Right lung (tissue), 10 donors: ENCODE measurements around the gene DDX51. TPM values are rescaled to one million over a fixed set of nuclear protein-coding genes. Genes with fewer than 3 reads are reported as not detected.

Experiments
- DNase-seq, 2 donors: peaks; one replicate each; pipeline ENCODE4 v3.0.0-alpha.2; 2013
- long read RNA-seq, 8 donors: transcript quantifications; one replicate each; lab custom pipeline, GENCODE V29; 2026
- polyA plus RNA-seq, 5 donors: library from polyadenylated mRNA; unstranded; fragments of 120-200 nt; gene quantifications; one replicate each; pipeline versions ENCODE4 v1.2.1 to v1.2.3, GENCODE V29; 2013; ENCODE audit warnings: inconsistent platforms in 1 of 5, low replicate concordance in 1 of 5; ENCODE audit not compliant: insufficient read length in 5 of 5, insufficient read depth in 1 of 5

DDX51 gene
- 10 to 100 TPM; 12.0 to 24.3 (median 21.1) TPM for polyA plus RNA-seq
- long read RNA-seq, donor 1, full-length matches to known transcripts, result 6 of 6 reads
- long read RNA-seq, donor 1, partial matches to known transcripts, result 0 of 6 reads
- long read RNA-seq, donor 1, other reads (novel, unspliced or antisense), result 0 of 6 reads
- long read RNA-seq, donor 2, full-length matches to known transcripts, result 8 of 8 reads
- long read RNA-seq, donor 2, partial matches to known transcripts, result 0 of 8 reads
- long read RNA-seq, donor 2, other reads (novel, unspliced or antisense), result 0 of 8 reads
- long read RNA-seq, donor 3, full-length matches to known transcripts, result 2 of 2 reads
- long read RNA-seq, donor 3, partial matches to known transcripts, result 0 of 2 reads
- long read RNA-seq, donor 3, other reads (novel, unspliced or antisense), result 0 of 2 reads
- long read RNA-seq, donor 4, full-length matches to known transcripts, result 1 of 1 reads
- long read RNA-seq, donor 4, partial matches to known transcripts, result 0 of 1 reads
- long read RNA-seq, donor 4, other reads (novel, unspliced or antisense), result 0 of 1 reads
- long read RNA-seq, donor 5, full-length matches to known transcripts, result 6 of 6 reads
- long read RNA-seq, donor 5, partial matches to known transcripts, result 0 of 6 reads
- long read RNA-seq, donor 5, other reads (novel, unspliced or antisense), result 0 of 6 reads
- long read RNA-seq, donor 6, full-length matches to known transcripts, result 6 of 6 reads
- long read RNA-seq, donor 6, partial matches to known transcripts, result 0 of 6 reads
- long read RNA-seq, donor 6, other reads (novel, unspliced or antisense), result 0 of 6 reads
- long read RNA-seq, donor 7, full-length matches to known transcripts, result 14 of 34 reads
- long read RNA-seq, donor 7, partial matches to known transcripts, result 11 of 34 reads
- long read RNA-seq, donor 7, other reads (novel, unspliced or antisense), result 9 of 34 reads
- long read RNA-seq, donor 8, full-length matches to known transcripts, result 2 of 2 reads
- long read RNA-seq, donor 8, partial matches to known transcripts, result 0 of 2 reads
- long read RNA-seq, donor 8, other reads (novel, unspliced or antisense), result 0 of 2 reads

GRCh38 chr12:132144115-132144809 lies at the start of gene DDX51, which contains the start of gene NOC4L:
Gene DDX51, minus strand, starts transcription at chr12:132144319. Its CDS starts 23 bp downstream, at chr12:132144296.
Gene NOC4L, plus strand, starts transcription at chr12:132144457. Its CDS starts 32 bp downstream, at chr12:132144489.
- DNase-seq, result peak; percentile 96

DNA sequence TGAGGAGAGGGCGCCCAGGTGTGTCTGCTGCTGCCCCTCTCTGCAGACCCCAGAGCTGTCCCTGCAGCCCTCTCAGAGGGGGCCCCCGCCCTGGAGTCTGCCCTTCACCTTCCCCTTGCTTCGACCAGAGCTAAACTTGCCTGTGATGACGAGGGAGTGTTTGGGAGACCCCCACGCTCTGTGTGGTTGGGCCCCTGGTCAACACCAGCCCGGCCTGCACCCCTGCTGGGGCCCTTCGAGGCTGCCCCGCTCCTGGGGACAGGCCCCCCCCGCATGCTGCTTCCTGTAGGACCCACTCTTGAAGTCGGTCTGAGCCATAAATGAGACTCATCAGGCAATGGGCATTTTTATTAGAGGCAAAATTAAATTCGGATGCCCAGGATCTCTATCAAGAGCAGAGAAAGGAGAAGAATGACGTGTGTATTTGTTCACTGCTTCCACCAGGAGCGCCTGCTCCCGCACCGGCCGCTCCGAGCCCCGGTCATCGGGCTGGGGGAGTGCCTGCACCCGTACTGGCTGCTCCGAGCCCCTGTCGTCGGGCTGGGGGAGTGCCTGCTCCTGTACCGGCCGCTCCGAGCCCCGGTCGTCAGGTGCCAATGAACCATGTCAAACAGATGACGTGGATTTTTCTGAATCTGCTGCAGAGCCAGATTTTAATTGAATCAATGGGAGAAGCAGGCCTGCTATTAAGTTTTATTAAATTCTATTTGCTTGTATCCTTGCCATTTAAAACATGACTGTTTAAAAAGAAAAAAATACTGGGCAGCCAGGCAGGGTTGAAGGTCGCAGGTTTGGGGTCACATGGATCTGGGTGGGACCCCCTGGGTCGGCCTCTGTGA lies 47.8 kb upstream of the DDX51 start:
- DNase-seq, result no peak

DNA sequence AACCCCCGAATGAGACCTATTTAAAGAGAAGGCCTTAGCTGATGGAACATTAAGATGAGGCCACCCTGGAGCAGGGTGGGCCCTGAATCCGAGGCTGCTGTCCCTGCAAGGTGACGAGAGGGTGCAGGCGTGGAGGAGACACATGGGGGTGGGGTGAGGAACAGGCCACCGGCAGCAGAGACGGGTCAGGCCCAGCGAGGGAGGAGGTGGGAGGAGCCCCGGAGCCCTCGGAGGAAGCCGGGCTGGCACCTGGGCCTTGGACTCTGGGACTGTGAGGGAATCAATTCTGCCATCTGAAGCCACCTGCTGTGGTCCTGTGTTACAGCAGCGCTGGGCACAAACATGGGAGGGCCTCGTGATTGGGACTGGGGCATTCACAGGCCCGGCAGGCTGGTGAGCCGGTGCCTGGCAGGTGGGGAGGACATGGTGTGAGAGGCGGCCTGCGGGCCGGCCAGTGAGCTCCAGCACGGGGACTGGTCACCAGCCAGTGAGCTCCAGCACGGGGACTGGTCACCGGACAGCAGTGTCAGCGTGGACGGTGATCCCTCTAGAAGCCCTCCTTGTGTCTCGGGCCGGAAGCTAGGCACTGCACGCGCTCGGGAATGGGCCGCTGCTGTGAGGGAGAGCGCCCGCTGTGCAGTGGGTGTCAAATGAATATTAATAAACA lies 46.8 kb upstream of the DDX51 start:
- no peak for DNase-seq

GRCh38 chr12:132190012-132190755 lies 46.1 kb upstream of the DDX51 start:
- no peak for DNase-seq

GRCh38 chr12:132189378-132190011 lies 45.4 kb upstream of the DDX51 start:
- peak; percentile 68 to 80 for DNase-seq

DNA sequence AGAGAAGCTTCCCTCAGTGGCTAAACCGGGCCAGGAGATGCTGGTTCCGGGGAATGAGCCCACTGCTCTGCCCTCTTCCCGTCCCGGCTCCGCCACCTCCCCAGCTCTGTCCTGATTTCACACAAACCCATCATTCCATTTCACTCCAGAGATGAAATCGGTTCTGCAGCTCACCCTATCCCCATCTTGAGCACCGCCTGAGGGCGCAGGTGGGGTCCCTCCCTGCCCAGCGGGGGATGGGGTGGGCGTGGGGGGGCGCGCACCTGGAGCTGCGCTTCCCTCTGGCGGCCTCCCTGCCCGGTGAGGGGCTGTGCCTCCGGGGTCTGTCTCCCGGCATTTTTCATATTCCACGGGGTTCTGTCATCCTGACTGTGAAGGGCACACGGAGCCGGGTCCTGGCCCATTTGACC lies 44.8 kb upstream of the DDX51 start:
- no peak for DNase-seq

GRCh38 chr12:132188451-132188901 lies 44.4 kb upstream of the DDX51 start:
- no peak for DNase-seq

GRCh38 chr12:132187646-132188450 lies 43.7 kb upstream of the DDX51 start:
- no peak for DNase-seq

DNA sequence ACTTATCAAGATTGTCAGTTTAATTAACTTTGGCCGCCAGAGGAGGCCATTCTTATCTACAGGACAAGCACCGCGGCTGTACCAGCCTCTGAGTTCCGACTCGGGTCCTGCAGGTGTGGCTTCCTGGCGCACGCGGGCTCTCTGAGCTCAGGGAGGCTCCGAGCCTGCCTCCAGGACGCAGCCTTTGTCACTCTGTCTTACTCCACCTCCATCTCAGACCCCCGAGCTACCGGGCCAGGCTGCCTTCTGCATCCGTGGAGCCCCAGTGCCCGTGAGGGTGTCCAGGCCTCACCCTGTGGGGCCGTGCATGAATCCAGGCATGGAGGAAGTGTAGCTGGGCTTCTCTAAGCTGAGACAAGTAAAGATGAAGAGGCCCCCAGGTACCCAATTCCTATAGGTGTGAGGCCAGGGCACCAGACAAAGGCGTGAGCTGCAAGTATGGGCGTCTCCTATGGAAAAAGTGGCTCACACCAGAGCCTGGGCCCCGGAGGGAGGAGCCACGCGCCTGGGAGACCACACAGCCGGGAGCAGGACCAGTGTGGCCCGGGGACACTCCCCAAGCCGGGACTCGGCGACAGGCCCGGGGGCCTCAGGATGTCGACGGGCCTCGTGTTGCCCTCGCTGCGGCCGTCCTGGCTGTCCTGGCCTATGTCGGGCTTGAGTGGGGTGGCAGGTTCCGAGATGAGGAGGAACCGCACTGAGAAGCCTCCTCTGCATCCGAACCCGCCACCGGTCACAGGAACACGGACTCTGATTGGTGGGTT lies 42.9 kb upstream of the DDX51 start:
- DNase-seq, result no peak

DNA sequence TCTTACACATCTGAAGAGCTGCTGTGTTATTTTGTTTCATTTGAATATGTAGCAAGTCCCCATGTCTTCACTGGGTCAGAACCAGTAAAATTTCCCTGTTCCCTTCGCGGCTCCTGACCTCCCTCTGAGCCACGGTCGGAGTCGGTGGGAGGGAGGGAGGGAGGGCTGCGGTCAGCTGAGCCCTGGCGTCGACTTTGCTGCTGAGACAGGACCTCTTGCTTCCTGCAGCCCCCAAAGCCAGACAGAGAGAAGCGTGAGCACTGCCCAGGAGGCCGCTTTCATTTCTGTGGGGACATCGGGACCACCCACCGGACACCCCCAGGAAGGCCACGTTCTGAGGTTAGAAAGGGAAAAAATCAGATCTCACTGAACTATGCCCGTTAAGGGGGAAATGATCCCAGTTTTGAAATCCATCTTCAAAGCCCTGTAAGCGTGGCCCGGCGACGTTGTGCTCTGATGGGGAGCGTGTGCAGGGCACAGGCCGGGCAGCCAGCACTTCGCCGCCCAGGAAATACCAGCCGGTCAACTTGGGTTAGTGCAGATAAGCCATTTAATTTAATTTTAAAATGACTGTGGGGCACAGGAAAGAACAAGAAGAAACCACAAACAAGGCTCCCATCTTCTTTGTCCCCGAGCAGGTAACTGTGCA lies 42.2 kb upstream of the DDX51 start:
- no peak for DNase-seq

- no peak for DNase-seq
These were observed 41.6 kb upstream of the DDX51 start for GRCh38 chr12:132185705-132186104.

- no peak for DNase-seq
These were observed 38.7 kb upstream of the DDX51 start for GRCh38 chr12:132182711-132183365.

DNA sequence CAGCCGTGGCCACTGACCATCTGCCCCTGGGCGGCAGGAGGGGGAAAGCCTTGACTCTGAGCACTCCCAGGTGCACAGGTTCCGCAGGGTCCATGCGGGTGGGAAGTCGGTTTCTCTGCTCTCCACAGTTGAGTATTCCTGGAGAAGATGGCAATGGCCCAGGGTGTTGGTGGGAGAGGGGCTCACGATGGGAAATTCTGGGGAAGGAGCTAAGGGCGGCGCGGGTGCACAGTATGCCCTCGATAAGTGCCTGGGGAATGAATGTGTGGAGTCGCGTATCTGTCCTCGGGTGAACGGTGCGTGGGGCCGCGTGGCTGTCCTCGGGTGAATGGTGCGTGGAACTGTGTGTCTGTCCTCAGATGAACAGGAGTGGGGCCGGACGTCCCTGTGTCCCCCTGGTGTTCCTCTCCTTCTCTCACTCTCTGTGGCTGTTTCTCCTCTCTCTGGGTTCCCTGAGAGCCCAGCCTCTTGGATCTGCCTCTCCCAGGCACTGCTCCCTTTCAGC lies 38.1 kb upstream of the DDX51 start:
- DNase-seq, result no peak

GRCh38 chr12:132181570-132182200 lies 37.6 kb upstream of the DDX51 start:
- no peak for DNase-seq
